OCI-LY7 (cell line): ENCODE measurements around the gene FANCC. TPM values are rescaled to one million over a fixed set of nuclear protein-coding genes. Genes with fewer than 3 reads are reported as not detected.

Experiments used
- BruUV-seq: library from RNA; stranded (reverse); fragments of 400-500 nt; replicated peaks from 2 replicates; lab custom pipeline; 2021; lab: Mats Ljungman, UMichigan
- CTCF ChIA-PET: fragments of 300-600 bp; sonication (Branson Sonifier 250); formaldehyde crosslinking; loops from one replicate; lab custom pipeline; 2022; ENCODE audit warnings: antibody characterized with exemption; ENCODE audit not compliant: unreplicated experiment; lab: Charles Lee
- POLR2A ChIA-PET: fragments of 300-600 bp; sonication (Branson Sonifier 250); formaldehyde crosslinking; loops from one replicate; lab custom pipeline; 2022; ENCODE audit warnings: antibody characterized with exemption; lab: Charles Lee
- DNase-seq: peaks from one replicate; pipeline ENCODE4 v3.0.0-alpha.2; 2015; ENCODE audit warnings: low spot score
- H2AFZ ChIP-seq: fragments of 200-600 bp; sonication (generic), shearing (Covaris generic); 2 replicates; pipeline ENCODE4 v1.6.1; 2014; ENCODE audit warnings: mild to moderate bottlenecking, antibody characterized with exemption, low read length, moderate library complexity
- H3K27ac ChIP-seq: fragments of 200-600 bp; sonication (generic); 2 replicates; pipeline ENCODE4 v1.5.1; 2014; ENCODE audit warnings: mixed run types, low read depth, mild to moderate bottlenecking, moderate library complexity, low read length, inconsistent platforms; ENCODE audit not compliant: poor library complexity, severe bottlenecking
- H3K36me3 ChIP-seq: fragments of 200-600 bp; sonication (generic); 2 replicates; pipeline ENCODE4 v1.6.1; 2014; ENCODE audit warnings: mild to moderate bottlenecking, antibody characterized with exemption, low read length, moderate library complexity, mixed read lengths; ENCODE audit not compliant: insufficient read depth
- H3K4me1 ChIP-seq: fragments of 200-600 bp; sonication (generic); 2 replicates; pipeline ENCODE4 v1.5.1; 2014; ENCODE audit warnings: mild to moderate bottlenecking, low read length; ENCODE audit not compliant: insufficient read depth, poor library complexity, severe bottlenecking
- H3K4me2 ChIP-seq: fragments of 200-600 bp; sonication (generic); 2 replicates; pipeline ENCODE4 v1.6.1; 2014; ENCODE audit warnings: mild to moderate bottlenecking, low read length
- H3K4me3 ChIP-seq: fragments of 200-600 bp; sonication (generic); 2 replicates; pipeline ENCODE4 v1.5.1; 2014; ENCODE audit warnings: mild to moderate bottlenecking, low read depth, low read length; ENCODE audit not compliant: poor library complexity, severe bottlenecking
- H3K79me2 ChIP-seq: fragments of 200-600 bp; sonication (generic); 2 replicates; pipeline ENCODE4 v1.6.1; 2016; ENCODE audit warnings: low read depth, mild to moderate bottlenecking, low read length, moderate library complexity, mixed read lengths; ENCODE audit not compliant: insufficient read depth
- H3K9me2 ChIP-seq: fragments of 200-600 bp; sonication (generic); 2 replicates; pipeline ENCODE4 v1.6.1; 2016; ENCODE audit warnings: mild to moderate bottlenecking, low read length, mixed read lengths; ENCODE audit not compliant: insufficient read depth
- H3K9me3 ChIP-seq: fragments of 200-600 bp; sonication (generic); 2 replicates; pipeline ENCODE4 v1.6.1; 2014; ENCODE audit warnings: mild to moderate bottlenecking, mixed run types, low read length, mixed read lengths
- H4K20me1 ChIP-seq: fragments of 200-600 bp; sonication (generic); 2 replicates; pipeline ENCODE4 v1.6.1; 2014; ENCODE audit warnings: mild to moderate bottlenecking, antibody characterized with exemption, low read length, moderate library complexity, mixed read lengths; ENCODE audit not compliant: insufficient read depth
- EZH2phosphoT487 ChIP-seq: fragments of 200-600 bp; sonication (generic); IDR thresholded peaks from 2 replicates; pipeline ENCODE4 v1.6.1; 2018; ENCODE audit warnings: low read depth, borderline replicate concordance, mild to moderate bottlenecking, mixed run types, antibody characterized with exemption, low read length, moderate library complexity, mixed read lengths
- intact Hi-C: fragments of 100-400 bp; cut with micrococcal nuclease; formaldehyde crosslinking; loops from one replicate; pipeline ENCODE4 v1.10.0; 2022; ENCODE audit not compliant: unreplicated experiment
- total RNA-seq, 2 experiments: library from RNA; depleted of rRNA in 1 of 2; stranded (reverse); fragments of >200 nt in 1 of 2; shearing (Covaris generic) in 1 of 2; gene quantifications; 2 replicates each; pipeline ENCODE4 v1.2.3, GENCODE V29; 2014 to 2022
- TF ChIP-seq, protein P1 (sequence below): fragments of 200-600 bp; sonication (generic); conservative IDR thresholded peaks from 2 replicates; pipeline ENCODE4 v1.5.1; 2014; ENCODE audit warnings: mild to moderate bottlenecking, antibody characterized with exemption, low read length, moderate library complexity, mixed read lengths

Gene FANCC
- total RNA-seq, 2 experiments from 2014 or later: 13.9 to 28.7 TPM

DNA sequence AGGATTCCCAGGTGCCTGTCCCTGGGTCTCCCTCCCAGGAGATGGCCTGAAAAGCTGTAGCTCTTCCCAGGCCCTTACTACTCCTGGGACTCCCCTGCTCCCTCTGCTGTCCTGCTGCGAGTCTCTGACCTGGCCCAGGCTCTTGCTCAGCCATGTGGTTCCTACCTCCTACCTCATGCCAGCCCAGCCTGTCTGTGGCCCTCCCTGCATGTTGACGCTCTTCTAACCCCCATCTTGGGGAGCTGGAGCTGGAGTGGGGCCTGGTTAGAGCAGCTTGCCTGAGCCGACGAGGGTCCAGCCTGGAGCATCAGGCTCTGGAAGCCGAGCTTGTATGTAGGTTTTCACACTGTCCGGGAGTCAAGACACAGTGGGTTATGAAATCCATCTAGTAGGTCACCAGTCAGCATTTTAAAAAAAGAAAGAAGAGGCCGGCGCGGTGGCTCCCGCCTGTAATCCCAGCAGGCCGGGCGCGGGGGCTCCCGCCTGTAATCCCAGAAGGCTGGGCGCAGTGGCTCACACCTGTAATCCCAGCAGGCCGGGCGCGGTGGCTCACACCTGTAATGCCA, 244.4 kb downstream of the FANCC start:
- Histone ChIP-seq H3K9me2 (no peaks in the 10 kb centered on the region), H3K79me2 (no peaks in the 10 kb centered on the region), H4K20me1 (no peaks in the 10 kb centered on the region), H3K36me3 (no peaks in the 10 kb centered on the region), H3K4me3 (no peak overlapping the region), H2AFZ (no peak overlapping the region), H3K9me3 (no peaks in the 10 kb centered on the region), H3K27ac (no peak overlapping the region), H3K4me2 (no peak overlapping the region), H3K4me1 (no peaks in the 10 kb centered on the region)
- DNase-seq: no peak
- TF ChIP-seq, protein P1, sequence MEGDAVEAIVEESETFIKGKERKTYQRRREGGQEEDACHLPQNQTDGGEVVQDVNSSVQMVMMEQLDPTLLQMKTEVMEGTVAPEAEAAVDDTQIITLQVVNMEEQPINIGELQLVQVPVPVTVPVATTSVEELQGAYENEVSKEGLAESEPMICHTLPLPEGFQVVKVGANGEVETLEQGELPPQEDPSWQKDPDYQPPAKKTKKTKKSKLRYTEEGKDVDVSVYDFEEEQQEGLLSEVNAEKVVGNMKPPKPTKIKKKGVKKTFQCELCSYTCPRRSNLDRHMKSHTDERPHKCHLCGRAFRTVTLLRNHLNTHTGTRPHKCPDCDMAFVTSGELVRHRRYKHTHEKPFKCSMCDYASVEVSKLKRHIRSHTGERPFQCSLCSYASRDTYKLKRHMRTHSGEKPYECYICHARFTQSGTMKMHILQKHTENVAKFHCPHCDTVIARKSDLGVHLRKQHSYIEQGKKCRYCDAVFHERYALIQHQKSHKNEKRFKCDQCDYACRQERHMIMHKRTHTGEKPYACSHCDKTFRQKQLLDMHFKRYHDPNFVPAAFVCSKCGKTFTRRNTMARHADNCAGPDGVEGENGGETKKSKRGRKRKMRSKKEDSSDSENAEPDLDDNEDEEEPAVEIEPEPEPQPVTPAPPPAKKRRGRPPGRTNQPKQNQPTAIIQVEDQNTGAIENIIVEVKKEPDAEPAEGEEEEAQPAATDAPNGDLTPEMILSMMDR: no peak
- TF ChIP-seq EZH2phosphoT487: no peak
- POLR2A ChIA-PET: no interaction called here
- BruUV-seq: no TSS peak
- CTCF ChIA-PET: no interaction called here
- intact Hi-C loops: loop anchor here (10.0 kb wide), 1 partner anchor 58 kb away; no protein-coding TSS in a partner anchor

DNA sequence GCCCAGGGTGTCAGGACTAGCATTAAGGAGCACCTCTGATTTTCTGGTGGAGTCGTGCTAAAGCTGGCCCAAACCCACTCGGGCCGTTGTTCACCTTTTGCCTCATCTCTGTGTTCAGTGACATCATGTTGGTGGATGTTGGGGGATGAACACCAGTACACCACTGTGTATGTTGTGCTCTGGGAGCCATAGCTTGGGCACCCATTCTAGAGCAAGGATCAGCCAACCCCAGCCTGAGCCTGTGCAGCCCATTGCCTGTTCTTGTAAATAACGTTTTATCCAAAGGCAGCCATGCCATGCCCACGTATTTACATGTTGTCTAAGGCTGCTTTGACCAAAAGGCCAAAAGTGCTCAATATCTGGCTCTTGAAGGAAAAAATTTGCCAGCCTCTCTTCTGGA, 245.6 kb downstream of the FANCC start:
- no peaks in the 10 kb centered on the region for H4K20me1 ChIP-seq
- H3K9me3 ChIP-seq: no peaks in the 10 kb centered on the region
- no peaks in the 10 kb centered on the region for H3K9me2 ChIP-seq
- H3K79me2 ChIP-seq: no peaks in the 10 kb centered on the region
- BruUV-seq: no TSS peak
- CTCF ChIA-PET: no interaction called here
- POLR2A ChIA-PET: no interaction called here
- H3K4me1 ChIP-seq: no peaks in the 10 kb centered on the region
- H3K4me2 ChIP-seq: no peak overlapping the region
- H3K36me3 ChIP-seq: no peaks in the 10 kb centered on the region
- H3K4me3 ChIP-seq: no peak overlapping the region
- H2AFZ ChIP-seq: no peak overlapping the region
- intact Hi-C loops: loop anchor here (10.0 kb wide), 1 partner anchor 57 kb away; no protein-coding TSS in a partner anchor
- DNase-seq: no peak
- no peak overlapping the region for H3K27ac ChIP-seq
- TF ChIP-seq, protein P1: no peak
- TF ChIP-seq EZH2phosphoT487: no peak

DNA sequence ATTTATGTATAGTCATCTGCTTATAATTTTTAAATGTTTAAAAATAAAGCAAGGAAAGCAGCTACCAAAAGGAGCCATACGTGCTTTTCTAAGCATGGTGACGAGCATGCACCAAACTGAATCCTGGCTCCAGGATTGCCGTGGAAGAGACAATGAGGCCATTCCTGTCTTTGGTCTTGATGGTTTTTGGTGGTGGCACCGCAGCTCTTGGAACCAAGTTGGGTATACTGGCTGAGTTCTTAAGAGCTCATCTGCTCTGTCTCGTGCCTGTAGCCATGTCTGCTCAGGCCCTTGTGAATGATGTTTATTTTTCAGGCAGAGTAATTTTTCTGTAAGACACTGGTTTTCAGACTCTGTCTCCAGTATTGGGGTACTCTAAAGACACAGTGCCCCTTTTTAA, 246.1 kb downstream of the FANCC start:
- no peaks in the 10 kb centered on the region for H3K4me1 ChIP-seq
- H3K27ac ChIP-seq: no peak overlapping the region
- CTCF ChIA-PET: no interaction called here
- no peaks in the 10 kb centered on the region for H4K20me1 ChIP-seq
- BruUV-seq: no TSS peak
- no peak overlapping the region for H3K4me2 ChIP-seq
- no peak for TF ChIP-seq EZH2phosphoT487
- TF ChIP-seq, protein P1: no peak
- DNase-seq: no peak
- H3K9me2 ChIP-seq: no peaks in the 10 kb centered on the region
- intact Hi-C loops: loop anchor here (10.0 kb wide), 1 partner anchor 57 kb away; no protein-coding TSS in a partner anchor
- H3K9me3 ChIP-seq: no peaks in the 10 kb centered on the region
- POLR2A ChIA-PET: no interaction called here
- no peaks in the 10 kb centered on the region for H3K36me3 ChIP-seq
- H3K79me2 ChIP-seq: no peaks in the 10 kb centered on the region
- H3K4me3 ChIP-seq: no peak overlapping the region
- H2AFZ ChIP-seq: no peak overlapping the region
